Tibial artery (tissue), 4 donors: ENCODE results near the gene RYR2.

Experiments
- DNase-seq, 2 donors: peaks; one replicate each; pipeline ENCODE4 v3.0.0-alpha.2; 2019
- H3K27ac ChIP-seq, 2 donors: fragments of 200-600 bp; sonication (generic) in 1 of 2; 1 replicate in 1 of 2; 2 replicates in 1 of 2; pipeline ENCODE4 v1.5.1; 2018 to 2019; ENCODE audit warnings: mild to moderate bottlenecking in 1 of 2
- H3K27me3 ChIP-seq, 2 donors: fragments of 200-600 bp; sonication (generic) in 1 of 2; one replicate each; pipeline versions ENCODE4 v1.5.1 to v1.6.0; 2016 to 2019
- H3K36me3 ChIP-seq, 3 donors: fragments of 200-600 bp; sonication (generic) in 2 of 3; one replicate each; pipeline ENCODE4 v1.5.1; 2016 to 2019; ENCODE audit warnings: mild to moderate bottlenecking in 2 of 3
- H3K4me1 ChIP-seq, 4 donors: fragments of 200-600 bp; sonication (generic) in 2 of 4; 1 replicate in 3 of 4; 2 replicates in 1 of 4; pipeline ENCODE4 v1.5.1; 2016 to 2019
- H3K4me3 ChIP-seq, 2 donors: fragments of 200-600 bp; sonication (generic) in 1 of 2; 1 replicate in 1 of 2; 2 replicates in 1 of 2; pipeline ENCODE4 v1.5.1; 2018 to 2019; ENCODE audit warnings: mild to moderate bottlenecking in 2 of 2
- H3K9me3 ChIP-seq, 3 donors: fragments of 200-600 bp; sonication (generic) in 1 of 3; one replicate each; pipeline ENCODE4 v1.5.1; 2016 to 2019
- CTCF ChIP-seq, 2 experiments: fragments of 200-600 bp in 1 of 2; fragments of 450-650 bp in 1 of 2; IDR thresholded peaks; one replicate each; pipeline ENCODE4 v1.5.1; 2017 to 2019; ENCODE audit warnings: antibody characterized with exemption in 2 of 2, mild to moderate bottlenecking in 1 of 2, moderate library complexity in 1 of 2
- intact Hi-C: fragments of 100-400 bp; cut with DNase I; formaldehyde crosslinking; loops from one replicate; pipeline ENCODE4 v1.15.0; 2023; ENCODE audit warnings: low total_unique reads

Gene RYR2

GRCh38 chr1:237229333-237229732 lies 187.3 kb downstream of the RYR2 start:
- Histone ChIP-seq H3K36me3 (no peaks in the 10 kb centered on the region), H3K27me3 (no peaks in the 10 kb centered on the region), H3K27ac (no peak overlapping the region), H3K9me3 (no peaks in the 10 kb centered on the region), H3K4me3 (no peak overlapping the region), H3K4me1 (peaks cover 0 to 61% (median 0%) of the 10 kb centered on the region in 4 donors)
- no peak for DNase-seq
- intact Hi-C loops = no loop called here
- no peak for TF ChIP-seq CTCF (IDR thresholded peaks at IDR 0.05)

GRCh38 chr1:237232501-237232900 lies 190.5 kb downstream of the RYR2 start:
- intact Hi-C loops = no loop called here
- H3K27ac ChIP-seq = no peak overlapping the region

GRCh38 chr1:237235091-237235490 lies 193.1 kb downstream of the RYR2 start:
- intact Hi-C loops = no loop called here
- peak overlapping the region; percentile 48 to 50 for H3K27ac ChIP-seq
- no peak for TF ChIP-seq CTCF (IDR thresholded peaks at IDR 0.05)
- DNase-seq = no peak
- no peaks in the 10 kb centered on the region for H3K9me3 ChIP-seq
- H3K27me3 ChIP-seq = no peaks in the 10 kb centered on the region
- peaks cover 0 to 71% (median 7%) of the 10 kb centered on the region in 4 donors for H3K4me1 ChIP-seq
- no peaks in the 10 kb centered on the region for H3K36me3 ChIP-seq
- no peak overlapping the region for H3K4me3 ChIP-seq

More at GRCh38 chr1:237232501-237232900, 190.5 kb downstream of the RYR2 start:
- Histone ChIP-seq H3K4me1 (peaks cover 0 to 62% (median 1%) of the 10 kb centered on the region in 4 donors), H3K9me3 (no peaks in the 10 kb centered on the region), H3K36me3 (no peaks in the 10 kb centered on the region), H3K27me3 (no peaks in the 10 kb centered on the region), H3K4me3 (no peak overlapping the region)
- no peak for DNase-seq
- TF ChIP-seq CTCF (IDR thresholded peaks at IDR 0.05) = no peak

- intact Hi-C loops = no loop called here
- no peaks in the 10 kb centered on the region for H3K36me3 ChIP-seq
- H3K4me3 ChIP-seq = no peak overlapping the region
- no peak overlapping the region for H3K27ac ChIP-seq
- TF ChIP-seq CTCF (IDR thresholded peaks at IDR 0.05) = no peak
- H3K4me1 ChIP-seq = peaks cover 0 to 76% (median 7%) of the 10 kb centered on the region in 4 donors
- no peaks in the 10 kb centered on the region for H3K27me3 ChIP-seq
- no peak for DNase-seq
- H3K9me3 ChIP-seq = no peaks in the 10 kb centered on the region
These were observed 195.7 kb downstream of the RYR2 start for GRCh38 chr1:237237721-237238120.

- Histone ChIP-seq H3K4me3 (no peak overlapping the region), H3K36me3 (no peaks in the 10 kb centered on the region), H3K27me3 (no peaks in the 10 kb centered on the region), H3K27ac (peak overlapping the region in 1 of 2 donors; percentile 9), H3K9me3 (no peaks in the 10 kb centered on the region), H3K4me1 (peaks cover 0 to 76% (median 7%) of the 10 kb centered on the region in 4 donors)
- intact Hi-C loops = no loop called here
- DNase-seq = no peak
- no peak for TF ChIP-seq CTCF (IDR thresholded peaks at IDR 0.05)
These were observed 197.3 kb downstream of the RYR2 start for GRCh38 chr1:237239248-237239647.

- intact Hi-C loops = no loop called here
- TF ChIP-seq CTCF (IDR thresholded peaks at IDR 0.05) = no peak
- no peaks in the 10 kb centered on the region for H3K9me3 ChIP-seq
- DNase-seq = no peak
- no peaks in the 10 kb centered on the region for H3K27me3 ChIP-seq
- no peak overlapping the region for H3K27ac ChIP-seq
- H3K4me3 ChIP-seq = no peak overlapping the region
- H3K36me3 ChIP-seq = no peaks in the 10 kb centered on the region
- H3K4me1 ChIP-seq = peaks cover 0 to 72% (median 6%) of the 10 kb centered on the region in 4 donors
These were observed 199.1 kb downstream of the RYR2 start for GRCh38 chr1:237241038-237241437.
